Measurements from ENCODE around the gene SPTLC1.
A peak's percentile ranks its signal among the peaks of the same experiment; 100 is the strongest.

The SPTLC1 gene

DNA sequence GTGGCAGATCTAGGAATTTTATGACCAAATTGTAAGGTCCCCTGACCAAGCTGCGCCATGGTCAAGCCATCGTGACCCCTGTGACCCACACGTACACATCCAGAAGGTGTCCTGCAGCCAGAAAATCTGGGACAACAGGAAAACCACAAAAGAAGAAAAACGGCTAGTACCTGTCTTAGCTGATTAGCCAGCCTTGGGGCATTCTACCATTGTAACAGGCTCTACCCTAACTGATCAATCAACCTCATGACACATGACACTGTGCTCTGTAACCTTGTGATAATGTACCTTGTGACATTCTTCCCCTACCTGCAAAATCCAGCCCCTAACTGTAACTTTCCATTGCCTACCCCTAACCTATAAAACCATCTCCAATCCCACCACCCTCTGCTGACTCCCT, 43.6 kb downstream of the SPTLC1 start:
- no peak for DNase-seq

DNA sequence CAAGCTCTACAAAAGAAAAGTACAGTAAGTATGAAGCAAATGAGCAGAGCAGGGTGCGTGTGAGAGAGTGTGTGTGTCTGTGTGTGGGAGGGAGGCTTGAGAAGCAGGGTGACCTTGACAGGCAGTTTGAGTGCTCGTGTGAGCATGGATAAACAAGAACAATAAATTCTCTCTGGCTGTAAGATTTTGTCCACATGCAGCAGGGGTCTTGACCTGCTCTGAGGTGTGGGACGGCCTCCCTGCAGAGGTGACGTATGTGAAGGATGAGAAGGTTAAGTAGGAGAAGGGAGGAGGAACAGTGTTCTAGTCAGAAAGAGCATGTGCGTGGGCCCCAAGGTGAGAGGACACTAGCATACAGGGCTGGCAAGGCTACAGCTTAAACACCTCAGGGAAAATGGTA, 49.0 kb downstream of the SPTLC1 start:
- no peak for DNase-seq

DNA sequence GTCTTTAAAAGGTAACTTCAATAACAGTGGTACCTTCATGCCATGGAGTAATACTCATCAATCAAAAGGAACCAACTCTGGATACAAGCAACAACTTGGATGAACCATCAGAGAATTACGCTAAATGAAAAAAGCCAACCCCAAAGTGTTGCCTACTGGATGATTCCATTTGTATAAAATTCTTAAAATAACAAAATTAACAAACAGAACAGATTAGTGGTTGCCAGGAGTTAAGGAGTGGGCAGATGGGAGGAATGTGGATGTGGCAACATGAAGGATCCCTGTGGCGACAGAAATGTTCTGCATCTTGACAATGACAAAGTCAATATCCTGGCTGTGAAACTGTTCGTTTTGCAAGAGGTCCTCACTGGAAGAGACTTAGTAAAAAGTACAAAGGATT, 50.5 kb downstream of the SPTLC1 start:
- no peak for DNase-seq

DNA sequence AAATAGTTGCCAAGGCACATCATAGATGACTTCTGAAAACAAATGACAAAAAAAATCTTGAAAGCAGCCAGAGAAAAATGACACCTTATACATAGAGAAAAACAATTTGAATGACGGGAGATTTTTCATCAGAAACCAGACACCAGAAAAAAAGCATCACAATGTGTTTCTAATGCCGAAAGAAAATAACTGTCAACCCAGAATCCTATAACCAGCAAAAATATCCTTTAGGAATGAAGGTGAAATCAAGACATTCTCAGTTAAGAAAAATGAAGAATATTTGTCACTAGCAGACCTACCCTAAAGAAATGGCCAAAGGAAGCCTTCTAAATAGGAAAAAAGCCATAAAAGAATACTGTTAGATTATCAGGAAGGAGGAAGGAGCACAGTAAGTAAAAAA, 54.0 kb downstream of the SPTLC1 start:
- DNase-seq: no peak

DNA sequence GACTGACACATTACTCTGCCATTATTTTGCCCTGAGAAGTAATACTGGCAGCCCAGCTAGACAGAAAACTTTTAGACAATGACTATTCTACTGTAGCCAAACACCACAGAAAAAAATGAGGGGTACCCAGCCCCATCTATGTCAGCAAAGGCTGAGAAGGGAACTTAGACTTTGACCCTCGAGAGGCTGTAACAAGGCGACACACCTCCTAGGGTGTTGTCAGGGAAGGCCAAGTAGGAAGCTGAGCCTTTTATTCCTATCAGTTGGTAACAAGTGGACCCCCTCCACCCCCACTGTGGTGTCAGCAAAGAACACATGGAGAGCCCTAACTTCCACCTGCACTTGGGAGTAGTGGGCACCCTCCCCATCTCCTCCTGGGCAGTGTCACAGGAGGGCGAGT, 55.6 kb downstream of the SPTLC1 start:
- DNase-seq: no peak

DNA sequence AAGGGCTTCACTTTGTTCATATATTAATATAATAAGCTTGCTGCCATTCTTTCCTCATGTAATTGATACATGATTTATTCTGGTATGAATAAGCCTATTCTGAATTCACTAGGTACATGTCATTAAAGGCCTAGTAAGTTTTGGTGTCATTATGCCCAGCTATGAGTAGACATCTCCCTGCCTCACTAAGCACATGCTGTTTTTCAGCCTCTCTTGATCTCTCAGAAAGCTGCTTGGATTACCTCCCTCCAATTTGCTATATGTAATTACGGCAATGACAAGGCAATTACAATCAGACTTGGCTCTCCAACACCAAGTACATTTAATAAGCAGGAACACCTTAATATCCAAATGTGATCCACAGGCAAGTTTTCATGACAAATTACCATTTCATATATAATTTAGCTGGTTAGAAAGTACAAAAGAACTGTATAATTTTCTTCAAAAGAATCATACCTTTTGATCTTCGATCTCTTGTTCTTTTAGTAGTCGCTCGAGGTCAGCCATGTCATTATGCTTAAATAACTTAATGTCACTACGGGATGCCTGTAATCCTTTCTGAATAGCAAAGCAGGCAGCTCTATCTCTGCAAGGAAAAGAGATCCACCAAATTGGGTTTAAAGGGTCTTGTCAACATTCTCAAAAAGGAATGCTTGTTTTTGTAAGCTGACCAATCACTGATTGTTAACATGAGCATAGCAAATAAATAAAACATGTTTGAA, 56.3 kb downstream of the SPTLC1 start:
- DNase-seq: no peak

DNA sequence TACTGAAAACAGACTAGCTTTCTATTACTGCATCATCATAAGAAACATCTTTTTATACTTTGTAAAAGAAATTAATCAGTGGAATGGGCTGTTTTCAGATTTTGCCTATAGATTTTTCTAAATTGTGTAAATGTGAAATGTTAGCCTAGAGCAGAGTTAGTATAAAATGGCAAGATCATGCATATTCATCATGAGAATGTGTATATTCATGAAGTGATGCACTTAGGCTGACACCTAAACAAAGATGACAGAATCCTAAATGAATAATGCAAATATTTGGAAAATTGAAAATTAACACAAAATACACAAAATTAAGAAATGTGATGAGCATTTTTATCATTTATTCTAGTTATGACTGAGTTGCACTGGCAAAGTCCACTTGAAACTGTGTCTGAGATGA, 57.2 kb downstream of the SPTLC1 start:
- no peak for DNase-seq

DNA sequence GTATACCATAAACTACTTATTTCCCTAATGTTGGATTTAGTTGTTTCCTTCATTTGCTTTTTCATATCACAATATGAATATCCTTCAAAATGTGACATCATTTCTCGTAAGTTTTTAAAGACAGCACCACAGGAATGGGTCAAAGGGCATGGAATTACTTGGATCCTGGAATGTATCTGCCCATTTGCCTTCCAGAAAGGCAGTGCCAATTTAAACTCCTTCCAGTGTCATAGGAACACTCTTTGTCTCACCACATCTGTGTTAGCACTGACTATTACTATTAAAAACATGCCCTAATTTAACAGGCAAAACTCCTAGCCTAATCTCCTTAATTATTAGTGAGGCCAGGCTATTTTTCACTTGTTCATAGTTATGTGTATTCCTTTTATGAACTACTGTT, 58.0 kb downstream of the SPTLC1 start:
- no peak for DNase-seq

DNA sequence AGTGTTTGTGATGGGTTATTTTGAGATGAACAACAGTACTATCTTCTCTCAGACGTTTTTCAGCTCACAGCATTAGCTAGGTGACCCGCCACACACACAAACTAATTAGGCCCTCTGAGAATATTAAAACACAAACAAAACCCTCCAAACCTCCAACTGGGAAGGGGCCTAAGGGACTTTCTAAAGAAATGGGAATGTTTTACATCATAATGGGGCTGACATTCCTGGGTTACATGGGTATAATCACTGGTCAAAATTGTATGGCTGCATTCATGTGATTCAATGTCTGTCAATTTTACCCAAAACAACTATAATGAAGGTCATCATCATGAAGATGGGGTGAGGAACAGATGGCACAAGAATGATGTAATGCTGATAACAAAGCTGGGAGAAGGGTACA, 59.6 kb downstream of the SPTLC1 start:
- no peak for DNase-seq

DNA sequence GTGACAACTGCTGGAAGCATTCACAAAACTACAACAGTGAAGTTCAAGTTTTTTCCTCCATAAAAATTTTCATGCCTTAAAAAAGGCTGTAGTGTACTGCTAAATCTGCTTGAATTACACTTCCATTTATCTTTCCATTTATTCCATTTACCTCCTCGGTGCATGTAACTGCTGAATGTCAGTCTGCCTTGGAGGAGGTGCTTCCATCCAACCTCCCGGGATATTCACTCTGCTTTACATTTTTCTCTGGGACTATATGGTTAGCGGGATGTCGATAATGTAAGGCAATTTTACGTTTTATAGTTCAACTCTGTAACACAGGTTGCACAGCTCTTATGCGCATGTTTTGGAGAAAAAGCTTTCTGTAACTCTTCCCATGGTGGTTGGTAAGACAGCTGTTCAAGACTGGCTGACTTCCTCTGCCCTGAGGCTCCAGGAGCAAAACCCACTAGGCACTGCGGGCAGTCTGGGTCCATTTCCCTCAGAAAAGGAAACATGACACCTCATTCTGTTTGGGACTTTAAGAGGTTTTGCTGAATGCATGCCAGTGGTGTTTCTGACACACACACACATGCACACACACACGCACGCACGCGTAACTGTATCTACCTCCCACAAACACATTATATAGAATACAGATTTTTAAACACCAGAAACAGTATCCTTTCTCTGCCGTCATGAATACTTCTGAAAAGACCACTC, 66.1 kb downstream of the SPTLC1 start:
- no peak for DNase-seq

DNA sequence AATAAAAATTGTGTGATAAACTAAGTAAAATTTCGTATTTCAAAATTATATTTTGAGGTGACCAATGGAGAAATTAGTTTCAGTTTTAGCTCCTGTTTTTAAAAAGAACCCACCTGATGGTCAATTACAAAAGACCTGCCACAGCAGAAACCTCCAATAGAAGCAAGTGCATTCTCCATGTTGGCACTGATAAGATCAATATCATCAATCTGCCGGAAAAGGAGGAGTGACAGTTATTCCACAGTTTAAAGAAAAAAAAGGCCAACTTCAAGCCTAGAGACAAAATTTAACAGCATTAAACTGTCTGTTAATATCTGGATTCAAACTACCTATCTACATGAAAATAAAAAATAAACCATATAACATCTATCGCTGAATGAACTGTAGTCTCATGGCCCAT, 67.7 kb downstream of the SPTLC1 start:
- no peak for DNase-seq

DNA sequence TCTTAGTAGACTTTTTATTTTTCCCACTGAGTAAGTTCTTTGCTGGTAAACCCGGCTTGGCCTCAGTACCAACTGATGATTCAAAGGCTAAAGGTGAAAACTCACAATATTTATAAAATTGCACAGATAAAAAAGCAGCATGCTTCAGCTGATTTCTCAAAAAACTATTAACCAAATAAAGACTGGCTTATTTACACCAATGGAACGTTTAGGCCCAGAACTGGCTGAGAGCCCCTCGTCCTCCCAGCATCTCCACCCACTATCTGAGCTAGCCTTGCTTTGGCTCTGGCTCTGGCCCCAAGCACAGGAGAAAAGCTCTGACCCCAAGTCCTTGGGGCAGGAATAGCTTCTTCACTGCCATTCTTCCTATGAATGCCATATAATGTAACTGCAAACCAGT, 68.5 kb downstream of the SPTLC1 start:
- no peak for DNase-seq

DNA sequence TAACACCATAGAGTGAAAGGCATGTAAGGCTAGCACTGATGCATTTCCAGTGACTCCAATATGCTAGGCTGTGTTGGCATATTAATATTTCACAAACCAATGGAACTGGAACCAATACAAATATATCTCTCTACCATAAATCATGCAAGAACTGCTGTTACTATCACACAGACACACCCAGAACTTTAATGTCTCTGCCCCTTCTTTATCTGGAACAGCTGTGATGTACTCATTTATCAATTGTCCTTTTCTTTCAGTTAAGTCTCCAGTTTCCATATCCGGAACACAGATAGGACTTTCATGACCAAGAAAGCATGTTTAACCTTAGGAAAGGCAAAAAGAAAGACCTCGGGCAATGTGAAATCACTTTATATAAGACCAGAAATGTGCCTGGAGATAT, 70.3 kb downstream of the SPTLC1 start:
- DNase-seq: peak; percentile 79

DNA sequence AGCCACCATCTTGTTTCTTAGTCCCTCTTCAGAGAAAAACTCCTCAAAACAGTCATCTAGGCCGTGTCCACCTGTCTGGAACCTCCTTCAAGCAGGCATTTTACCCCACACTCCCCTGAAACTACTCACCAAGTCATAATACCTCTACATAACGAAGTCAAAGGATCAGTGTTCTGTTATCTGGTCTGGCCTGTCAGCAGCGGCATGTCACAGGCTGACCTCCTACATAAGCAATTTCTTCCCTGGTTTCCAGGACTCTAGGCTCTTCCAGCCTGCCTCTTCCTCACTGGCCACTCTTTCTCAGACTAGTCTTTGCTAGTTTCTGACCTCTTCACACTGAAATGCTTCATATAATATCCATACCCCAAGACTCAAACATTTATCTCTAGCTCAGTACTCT, 72.2 kb downstream of the SPTLC1 start:
- DNase-seq: no peak

DNA sequence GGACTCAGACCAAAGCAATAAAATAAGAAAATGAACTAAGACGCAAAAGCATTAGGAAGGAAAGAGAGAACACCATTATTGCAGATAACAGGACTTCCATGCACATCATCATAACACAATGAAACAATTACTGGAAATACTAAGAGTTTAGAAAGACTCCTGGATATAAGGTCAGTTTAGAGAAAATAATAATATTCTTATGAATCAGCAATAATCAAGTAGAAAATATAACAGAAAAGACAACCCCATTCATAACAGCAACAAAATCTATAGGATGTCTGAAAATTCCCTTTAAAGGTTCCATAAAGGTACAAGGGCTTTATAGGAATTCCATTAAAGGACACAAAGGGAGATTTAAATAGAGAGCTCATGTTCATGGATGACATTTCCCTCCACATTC, 73.0 kb downstream of the SPTLC1 start:
- DNase-seq: no peak

DNA sequence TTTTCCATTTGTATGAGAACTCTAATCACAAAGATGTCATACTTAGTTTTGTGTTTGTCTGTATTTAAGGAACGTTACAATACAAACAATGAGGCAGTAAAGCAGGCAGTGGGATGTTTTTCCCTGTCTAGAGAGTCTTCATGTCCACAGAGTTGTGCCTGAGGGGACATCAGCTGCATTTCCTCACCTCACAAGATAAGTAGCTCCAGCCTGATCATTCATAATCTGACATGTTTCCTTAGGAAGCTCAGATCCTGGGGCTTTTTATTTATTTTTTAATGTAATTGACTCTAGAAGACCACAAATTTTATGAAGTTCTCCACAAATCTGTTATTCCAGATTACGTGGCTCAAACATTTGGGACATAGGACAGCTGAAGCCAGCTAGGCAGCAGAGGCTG, 78.5 kb downstream of the SPTLC1 start:
- DNase-seq: no peak

DNA sequence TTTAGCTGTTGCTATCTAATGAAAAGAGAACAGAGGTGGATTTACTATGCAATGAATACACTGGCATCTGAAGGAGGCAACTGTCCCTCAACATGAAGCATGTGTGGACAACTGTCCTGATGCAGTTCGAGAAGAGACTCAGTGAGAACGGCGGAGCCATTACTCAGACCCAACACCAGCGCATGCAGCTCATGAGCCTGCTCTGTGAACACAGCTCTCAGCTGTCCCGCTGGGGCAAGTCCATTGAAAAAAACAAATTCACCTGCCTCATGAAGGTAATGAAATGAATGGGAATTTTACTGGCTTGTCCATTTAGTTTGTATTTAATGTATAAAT, 78.8 kb downstream of the SPTLC1 start:
- no peak for DNase-seq

DNA sequence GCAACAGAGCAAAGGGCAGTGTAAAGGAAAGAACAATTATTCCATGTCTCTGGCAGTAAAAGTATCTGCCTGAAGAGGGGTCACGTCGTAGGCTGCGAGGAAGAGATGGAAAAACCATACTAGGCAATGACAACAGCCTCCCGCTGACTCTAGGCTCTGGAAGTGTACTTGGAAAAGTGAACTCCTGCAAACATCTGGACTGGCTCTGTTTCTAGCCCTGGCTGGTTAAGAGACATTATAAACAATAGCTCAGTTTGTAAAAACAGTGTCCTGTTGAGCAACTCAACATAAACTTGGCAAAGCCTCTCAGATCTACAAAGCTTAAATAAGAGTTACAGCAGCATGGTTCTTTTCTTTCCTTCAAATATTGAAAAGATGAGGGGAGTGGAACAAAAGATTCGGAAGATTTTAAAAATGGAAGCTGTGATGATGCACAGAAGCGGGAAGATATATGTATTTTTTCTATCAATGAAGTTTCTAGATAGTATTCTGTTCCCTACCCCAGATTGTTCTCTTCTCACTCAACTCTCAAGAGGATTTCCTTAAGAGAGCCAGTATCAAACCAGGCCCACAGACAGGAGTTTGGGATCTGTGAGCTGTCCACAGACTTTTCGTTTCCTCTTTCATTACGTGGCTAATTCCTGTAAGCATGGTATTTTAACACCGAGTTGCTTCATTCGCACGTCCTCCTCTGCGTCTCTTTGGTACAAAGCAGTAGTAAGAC, 79.4 kb downstream of the SPTLC1 start:
- DNase-seq: no peak

DNA sequence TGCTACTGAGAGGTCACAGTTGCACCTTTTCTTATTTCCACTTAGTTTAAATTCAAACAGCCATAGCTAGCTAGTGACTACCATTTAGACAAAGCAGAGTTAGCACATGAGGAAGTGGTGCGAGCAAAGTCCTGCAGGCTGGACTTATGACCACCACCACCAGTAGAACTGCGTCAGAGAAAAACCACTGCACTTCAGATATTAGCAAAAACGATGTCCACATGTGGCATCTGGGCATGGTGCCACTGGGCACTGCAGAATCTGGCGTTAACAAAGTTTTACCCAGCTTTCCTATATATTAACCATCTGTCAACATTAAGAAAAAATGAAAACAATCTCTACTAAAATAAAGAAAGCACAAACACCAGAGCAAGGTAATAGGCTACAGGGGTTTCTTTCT, 80.1 kb downstream of the SPTLC1 start:
- DNase-seq: no peak

DNA sequence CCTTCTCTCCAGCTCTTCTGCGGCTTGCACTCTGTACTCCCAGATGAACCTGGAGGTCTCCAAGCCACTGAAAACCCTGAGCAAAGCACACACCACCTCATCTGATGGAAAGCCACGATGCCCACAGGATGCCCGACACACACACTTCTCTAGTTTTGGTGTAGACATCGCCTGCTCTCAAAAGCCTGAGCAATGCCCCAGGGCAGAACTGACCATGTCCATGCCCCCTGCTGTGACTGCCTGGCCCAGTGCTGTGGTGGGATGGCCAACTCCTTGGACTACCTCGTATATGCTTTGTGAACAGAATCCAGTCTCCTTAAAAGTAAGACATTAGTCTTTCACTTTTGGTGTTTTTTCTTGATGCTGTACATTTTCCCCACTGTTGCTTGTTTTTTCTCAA, 81.2 kb downstream of the SPTLC1 start:
- no peak for DNase-seq

DNA sequence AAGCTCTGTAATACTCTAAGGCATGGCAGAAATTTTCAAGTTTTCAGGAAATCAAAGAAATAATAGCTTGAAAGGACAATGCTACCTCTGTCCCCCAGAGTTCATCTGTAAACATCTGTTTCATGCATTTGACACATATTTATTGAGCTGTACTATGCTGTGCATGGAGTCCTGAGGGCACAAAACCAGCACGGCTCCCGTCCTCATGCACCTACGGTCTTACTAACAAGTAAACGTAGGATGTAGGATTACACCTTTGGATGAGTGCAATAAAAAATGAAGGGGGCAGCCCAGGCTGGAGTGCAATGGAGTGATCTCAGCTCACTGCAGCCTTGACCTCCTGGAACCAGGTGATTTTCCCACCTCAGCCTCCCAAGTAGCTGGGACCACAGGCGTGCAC, 81.9 kb downstream of the SPTLC1 start:
- DNase-seq: no peak

DNA sequence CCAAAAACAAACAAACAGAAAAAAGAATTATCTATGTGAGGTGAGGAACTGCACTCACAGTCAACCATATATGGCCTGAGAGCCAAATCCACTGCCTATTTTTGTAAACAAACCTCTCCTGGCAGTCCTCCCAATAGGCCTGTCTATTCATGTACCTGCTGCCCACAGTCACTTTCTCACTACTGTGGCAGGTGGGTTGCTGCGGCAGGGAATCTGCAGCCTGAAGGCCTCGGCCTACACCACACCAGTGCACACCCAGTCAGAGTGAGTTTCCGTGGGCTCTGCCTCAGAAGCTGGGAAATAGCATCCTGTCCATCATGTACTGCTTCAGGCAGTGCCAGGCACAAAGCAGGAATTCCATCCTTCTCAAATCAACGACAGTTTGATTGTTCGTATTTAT, 82.3 kb downstream of the SPTLC1 start:
- no peak for DNase-seq

DNA sequence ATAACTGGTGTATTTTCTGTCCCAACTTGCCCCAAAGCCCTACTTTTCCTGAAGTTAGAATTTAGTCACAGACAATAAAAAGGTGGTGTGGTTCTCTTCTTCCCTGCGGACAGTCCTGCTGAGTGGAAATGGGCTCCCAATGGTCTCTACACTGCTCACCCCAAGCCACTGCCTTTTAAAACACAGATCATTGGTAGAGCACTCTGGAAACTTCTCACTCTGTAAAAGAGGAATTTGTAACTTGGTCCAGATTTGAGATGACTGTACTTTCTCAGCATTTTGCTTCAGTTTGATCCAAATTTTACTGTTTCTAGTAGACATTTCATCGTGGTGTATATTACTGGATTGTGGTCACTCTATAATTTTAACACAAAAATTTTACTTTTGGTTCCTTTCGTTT, 84.8 kb downstream of the SPTLC1 start:
- no peak for DNase-seq

DNA sequence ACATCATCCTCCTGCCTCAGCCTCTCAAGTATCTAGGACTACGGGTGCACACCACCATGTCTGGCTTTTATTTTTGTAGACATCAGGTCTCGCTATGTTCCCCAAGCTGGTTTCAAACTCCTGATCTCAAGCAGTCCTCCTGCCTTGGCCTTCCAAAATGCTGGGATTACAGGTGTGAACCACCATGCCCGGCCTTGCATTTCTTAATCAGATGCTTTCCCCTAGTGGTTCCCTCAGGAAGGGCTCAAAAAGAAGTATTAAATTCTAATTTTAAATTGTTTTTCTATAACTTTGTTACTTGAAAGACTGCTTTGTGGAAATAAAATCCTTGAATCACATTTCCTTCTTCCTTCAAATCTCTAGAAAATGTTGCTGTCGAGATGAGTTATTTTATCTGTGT, 85.7 kb downstream of the SPTLC1 start:
- no peak for DNase-seq

Measured in hematopoietic multipotent progenitor cell treated with erythropoietin and hydrocortisone succinate and interleukin-3 and kit ligand, for 4 days (in vitro differentiated cells).